Gastrocnemius medialis (tissue), 4 donors: Measurements from ENCODE around the gene PER3.

ENCODE experiments used
- POLR2A ChIP-seq, 2 donors: fragments of 450-650 bp; IDR thresholded peaks; one replicate each; pipeline ENCODE4 v1.6.1; 2017; ENCODE audit warnings: antibody characterized with exemption in 2 of 2, mild to moderate bottlenecking in 2 of 2, moderate library complexity in 2 of 2
- TF ChIP-seq, protein P1 (sequence below), 5 experiments: fragments of 450-650 bp in 3 of 5; fragments of 200-600 bp in 2 of 5; sonication (generic) in 2 of 5; IDR thresholded peaks in 4 of 5; conservative IDR thresholded peaks in 1 of 5; 1 replicate in 4 of 5; 2 replicates in 1 of 5; pipeline ENCODE4 v1.5.1; 2016 to 2019; ENCODE audit warnings: antibody characterized with exemption in 5 of 5, mild to moderate bottlenecking in 3 of 5, moderate library complexity in 3 of 5

DNA sequence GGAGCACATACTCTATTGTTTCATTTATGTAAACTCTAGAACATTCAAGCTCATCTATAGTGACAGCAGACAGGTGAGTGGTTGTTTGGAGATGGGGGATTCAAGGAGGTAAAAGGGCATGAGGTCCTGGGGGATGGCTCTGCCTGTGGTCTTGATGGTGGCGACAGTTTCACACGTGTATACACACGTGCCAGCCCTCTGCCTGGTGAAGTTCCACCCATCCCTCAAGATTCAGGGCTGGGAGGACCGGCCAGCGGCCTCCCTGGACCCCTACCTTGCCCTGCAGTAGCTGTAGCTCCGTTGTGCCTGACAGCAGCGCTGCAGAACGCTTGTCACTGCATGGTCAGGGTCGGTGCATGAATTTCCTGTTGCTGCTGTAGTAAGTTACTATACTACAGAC lies 107.7 kb downstream of the PER3 start:
- TF ChIP-seq, protein P1, sequence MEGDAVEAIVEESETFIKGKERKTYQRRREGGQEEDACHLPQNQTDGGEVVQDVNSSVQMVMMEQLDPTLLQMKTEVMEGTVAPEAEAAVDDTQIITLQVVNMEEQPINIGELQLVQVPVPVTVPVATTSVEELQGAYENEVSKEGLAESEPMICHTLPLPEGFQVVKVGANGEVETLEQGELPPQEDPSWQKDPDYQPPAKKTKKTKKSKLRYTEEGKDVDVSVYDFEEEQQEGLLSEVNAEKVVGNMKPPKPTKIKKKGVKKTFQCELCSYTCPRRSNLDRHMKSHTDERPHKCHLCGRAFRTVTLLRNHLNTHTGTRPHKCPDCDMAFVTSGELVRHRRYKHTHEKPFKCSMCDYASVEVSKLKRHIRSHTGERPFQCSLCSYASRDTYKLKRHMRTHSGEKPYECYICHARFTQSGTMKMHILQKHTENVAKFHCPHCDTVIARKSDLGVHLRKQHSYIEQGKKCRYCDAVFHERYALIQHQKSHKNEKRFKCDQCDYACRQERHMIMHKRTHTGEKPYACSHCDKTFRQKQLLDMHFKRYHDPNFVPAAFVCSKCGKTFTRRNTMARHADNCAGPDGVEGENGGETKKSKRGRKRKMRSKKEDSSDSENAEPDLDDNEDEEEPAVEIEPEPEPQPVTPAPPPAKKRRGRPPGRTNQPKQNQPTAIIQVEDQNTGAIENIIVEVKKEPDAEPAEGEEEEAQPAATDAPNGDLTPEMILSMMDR (IDR thresholded peaks at IDR 0.05 in 4 of 5, conservative IDR thresholded peaks at IDR 0.05 in 1 of 5) = no peak
- no peak for TF ChIP-seq POLR2A (IDR thresholded peaks at IDR 0.05)
